Astrocyte of the cerebellum (primary cell): ENCODE measurements around the gene PTPN3.

Source experiments
- DNase-seq: peaks from one replicate; pipeline ENCODE4 v3.0.0-alpha.2; 2011; ENCODE audit warnings: low read depth
- H3K4me3 ChIP-seq: 2 replicates; pipeline ENCODE4 v1.5.1; 2011; ENCODE audit warnings: mild to moderate bottlenecking, low read depth, low read length, moderate library complexity
- CTCF ChIP-seq: IDR thresholded peaks from 2 replicates; pipeline ENCODE4 v1.5.1; 2012; ENCODE audit warnings: low read length, low read depth, moderate library complexity, mild to moderate bottlenecking; ENCODE audit errors: missing control alignments
- in situ Hi-C: cut with HindIII; loops from 2 replicates; pipeline ENCODE4 v1.10.0; 2017; ENCODE audit warnings: low sequenced_read_pairs

PTPN3 gene

GRCh38 chr9:109391176-109391575 is 106.9 kb downstream of the PTPN3 start:
- no peak overlapping the region for H3K4me3 ChIP-seq
- TF ChIP-seq CTCF: no peak
- DNase-seq: no peak
- in situ Hi-C loops: no loop called here

- TF ChIP-seq CTCF: no peak
- in situ Hi-C loops: no loop called here
- H3K4me3 ChIP-seq: no peak overlapping the region
- no peak for DNase-seq
Observed at GRCh38 chr9:109387856-109388255, 110.3 kb downstream of the PTPN3 start.

GRCh38 chr9:109387206-109387605 is 110.9 kb downstream of the PTPN3 start:
- no peak for TF ChIP-seq CTCF
- in situ Hi-C loops: no loop called here
- no peak for DNase-seq

GRCh38 chr9:109385499-109385898 is 112.6 kb downstream of the PTPN3 start:
- TF ChIP-seq CTCF: no peak
- no peak for DNase-seq
- H3K4me3 ChIP-seq: no peak overlapping the region
- in situ Hi-C loops: no loop called here

More at GRCh38 chr9:109387206-109387605, 110.9 kb downstream of the PTPN3 start:
- no peak overlapping the region for H3K4me3 ChIP-seq

GRCh38 chr9:109383947-109384346 is 114.2 kb downstream of the PTPN3 start:
- in situ Hi-C loops: no loop called here
- no peak for DNase-seq
- H3K4me3 ChIP-seq: no peak overlapping the region
- TF ChIP-seq CTCF: no peak

GRCh38 chr9:109383356-109383755 is 114.8 kb downstream of the PTPN3 start:
- in situ Hi-C loops: no loop called here
- no peak for TF ChIP-seq CTCF
- H3K4me3 ChIP-seq: no peak overlapping the region
- DNase-seq: no peak

- no peak overlapping the region for H3K4me3 ChIP-seq
- DNase-seq: no peak
- in situ Hi-C loops: no loop called here
- no peak for TF ChIP-seq CTCF
Observed at GRCh38 chr9:109382585-109382984, 115.5 kb downstream of the PTPN3 start.
